ELR (cell line): ENCODE data around the gene COL26A1.

ENCODE experiments used
- DNase-seq: peaks from one replicate; pipeline ENCODE4 v3.0.0-alpha.2; 2015; ENCODE audit warnings: low read depth

Gene COL26A1

GRCh38 chr7:101373812-101374614 lies 11.3 kb downstream of the COL26A1 start:
- no peak for DNase-seq

GRCh38 chr7:101374990-101375389 lies 12.3 kb downstream of the COL26A1 start:
- no peak for DNase-seq

- no peak for DNase-seq
These were observed 13.9 kb downstream of the COL26A1 start for GRCh38 chr7:101376601-101377000.

- DNase-seq, result no peak
These were observed 14.6 kb downstream of the COL26A1 start for GRCh38 chr7:101377189-101377736.

GRCh38 chr7:101378751-101379174 lies 16.1 kb downstream of the COL26A1 start:
- no peak for DNase-seq

GRCh38 chr7:101379302-101379701 lies 16.6 kb downstream of the COL26A1 start:
- DNase-seq, result no peak

- DNase-seq, result no peak
These were observed 19.0 kb downstream of the COL26A1 start for GRCh38 chr7:101381549-101382111.

- no peak for DNase-seq
These were observed 20.3 kb downstream of the COL26A1 start for GRCh38 chr7:101382937-101383336.

- DNase-seq, result no peak
These were observed 23.5 kb downstream of the COL26A1 start for GRCh38 chr7:101386177-101386557.

- DNase-seq, result peak; percentile 23
These were observed 24.0 kb downstream of the COL26A1 start for GRCh38 chr7:101386558-101387231.

GRCh38 chr7:101390901-101391301 lies 28.2 kb downstream of the COL26A1 start:
- no peak for DNase-seq

- no peak for DNase-seq
These were observed 29.3 kb downstream of the COL26A1 start for GRCh38 chr7:101391991-101392390.

GRCh38 chr7:101393865-101394264 lies 31.2 kb downstream of the COL26A1 start:
- DNase-seq, result no peak

- no peak for DNase-seq
These were observed 32.7 kb downstream of the COL26A1 start for GRCh38 chr7:101395376-101395775.

GRCh38 chr7:101397243-101397642 lies 34.6 kb downstream of the COL26A1 start:
- DNase-seq, result no peak

- no peak for DNase-seq
These were observed 35.2 kb downstream of the COL26A1 start for GRCh38 chr7:101397770-101398324.

- no peak for DNase-seq
These were observed 36.0 kb downstream of the COL26A1 start for GRCh38 chr7:101398396-101399289.

- DNase-seq, result no peak
These were observed 37.1 kb downstream of the COL26A1 start for GRCh38 chr7:101399759-101400158.

- DNase-seq, result no peak
These were observed 38.1 kb downstream of the COL26A1 start for GRCh38 chr7:101400751-101401150.

GRCh38 chr7:101401390-101402080 lies 38.9 kb downstream of the COL26A1 start:
- no peak for DNase-seq
